HepG2 (cell line): ENCODE results near the gene PXMP2. TPM values are rescaled to one million over a fixed set of nuclear protein-coding genes. Genes with fewer than 3 reads are reported as not detected.

Source experiments
- CSRNP1 ChIP-seq: sonication (generic); formaldehyde crosslinking; IDR thresholded peaks from 2 replicates; pipeline ENCODE4 v1.8.1; 2023; ENCODE audit warnings: mild to moderate bottlenecking, missing genetic modification reagents
- HDAC2 ChIP-seq: sonication (generic); formaldehyde crosslinking; IDR thresholded peaks from 2 replicates; pipeline ENCODE4 v1.4.0; 2020; ENCODE audit warnings: missing genetic modification reagents
- HNF1B ChIP-seq: sonication (generic); formaldehyde crosslinking; IDR thresholded peaks from 2 replicates; pipeline ENCODE4 v1.5.1; 2020; ENCODE audit warnings: mild to moderate bottlenecking, moderate library complexity, missing genetic modification reagents
- LCORL ChIP-seq, 2 experiments: fragments of 450-650 bp in 1 of 2; sonication (generic) in 1 of 2; formaldehyde crosslinking in 1 of 2; IDR thresholded peaks; 2 replicates each; pipeline versions ENCODE4 v1.5.0 to v1.6.1; 2017 to 2020; ENCODE audit warnings: antibody characterized with exemption in 1 of 2, missing genetic modification reagents in 1 of 2
- RFXAP ChIP-seq: sonication (generic); formaldehyde crosslinking; IDR thresholded peaks from 2 replicates; pipeline ENCODE4 v1.4.0; 2020; ENCODE audit warnings: missing genetic modification reagents, borderline replicate concordance
- TEAD3 ChIP-seq: optimal IDR thresholded peaks from 2 replicates; pipeline ENCODE3; 2016; ENCODE audit warnings: borderline replicate concordance
- THAP9 ChIP-seq: sonication (generic); formaldehyde crosslinking; IDR thresholded peaks from 2 replicates; pipeline ENCODE4; 2020; ENCODE audit warnings: missing genetic modification reagents, mild to moderate bottlenecking, borderline replicate concordance
- UBTF ChIP-seq: sonication (generic); formaldehyde crosslinking; IDR thresholded peaks from 2 replicates; pipeline ENCODE4 v1.4.0; 2020; ENCODE audit warnings: mild to moderate bottlenecking, missing genetic modification reagents
- ZNF121 ChIP-seq: sonication (generic); formaldehyde crosslinking; IDR thresholded peaks from 2 replicates; pipeline ENCODE4 v1.5.0; 2020; ENCODE audit warnings: mild to moderate bottlenecking, missing genetic modification reagents
- ZNF20 ChIP-seq: sonication (generic); formaldehyde crosslinking; IDR thresholded peaks from 2 replicates; pipeline ENCODE4 v1.4.0; 2020; ENCODE audit warnings: mild to moderate bottlenecking, moderate library complexity, missing genetic modification reagents
- ZNF292 ChIP-seq: sonication (generic); formaldehyde crosslinking; IDR thresholded peaks from 2 replicates; pipeline ENCODE4 v1.8.1; 2022; ENCODE audit warnings: mild to moderate bottlenecking, low read depth, missing genetic modification reagents, borderline replicate concordance
- ZNF350 ChIP-seq: sonication (generic); formaldehyde crosslinking; IDR thresholded peaks from 2 replicates; pipeline ENCODE4 v1.4.0; 2020; ENCODE audit warnings: mild to moderate bottlenecking, low read depth, missing genetic modification reagents, borderline replicate concordance
- ZNF496 ChIP-seq: sonication (generic); formaldehyde crosslinking; IDR thresholded peaks from 2 replicates; pipeline ENCODE4 v1.8.1; 2023; ENCODE audit warnings: mild to moderate bottlenecking, moderate library complexity, missing genetic modification reagents; ENCODE audit not compliant: insufficient replicate concordance
- ZNF547 ChIP-seq: sonication (generic); formaldehyde crosslinking; IDR thresholded peaks from 2 replicates; pipeline ENCODE4 v1.5.1; 2020; ENCODE audit warnings: mild to moderate bottlenecking, missing genetic modification reagents
- ZNF598 ChIP-seq: sonication (generic); formaldehyde crosslinking; IDR thresholded peaks from 2 replicates; pipeline ENCODE4 v1.5.1; 2020; ENCODE audit warnings: mild to moderate bottlenecking, missing genetic modification reagents, borderline replicate concordance
- ZNF605 ChIP-seq: sonication (generic); formaldehyde crosslinking; IDR thresholded peaks from 2 replicates; pipeline ENCODE4 v1.8.0; 2022; ENCODE audit warnings: mild to moderate bottlenecking, missing genetic modification reagents
- ZNF704 ChIP-seq: sonication (generic); formaldehyde crosslinking; IDR thresholded peaks from 2 replicates; pipeline ENCODE4 v1.8.1; 2023; ENCODE audit warnings: mild to moderate bottlenecking, inconsistent platforms, moderate library complexity, missing genetic modification reagents, borderline replicate concordance
- ZNF773 ChIP-seq: sonication (generic); formaldehyde crosslinking; IDR thresholded peaks from 2 replicates; pipeline ENCODE4 v1.4.0; 2020; ENCODE audit warnings: missing genetic modification reagents, borderline replicate concordance
- polyA plus RNA-seq, 8 experiments: library from polyadenylated mRNA; depleted of rRNA in 3 of 8; stranded (reverse) in 7 of 8; unstranded in 1 of 8; fragments of >200 nt; fragmentation: Illumina TruSeq in 4 of 8; extraction: Trizol in 4 of 8; gene quantifications; 2 replicates each; pipeline versions ENCODE4 v1.2.1 to v1.2.3, GENCODE V29; 2011 to 2016; ENCODE audit warnings: low read depth in 4 of 8, missing spikeins in 1 of 8, mixed read lengths in 1 of 8; ENCODE audit not compliant: insufficient read depth in 1 of 8
- total RNA-seq, 5 experiments: library from RNA; depleted of rRNA; stranded (reverse); fragments of >200 nt; fragmentation: Illumina TruSeq; extraction: Trizol; gene quantifications; 2 replicates each; pipeline ENCODE4 v1.2.3, GENCODE V29; 2016; ENCODE audit warnings: low read depth in 1 of 5

PXMP2 gene
- total and polyA plus RNA-seq, 2 of the 13 experiments (the other 11 are each of a cell fraction or from before 2014, with no cell fraction given), result 25.5 to 42.9 TPM

GRCh38 chr12:132710043-132710404 is 22.6 kb downstream of the PXMP2 start (continued):
- TF ChIP-seq ZNF704 (CRISPR knock-in tag) (no peak), ZNF598 (peak; percentile 14; the same call in 1 of the 2 replicates), TEAD3 (CRISPR knock-in tag) (peak; percentile 4), HDAC2 (CRISPR knock-in tag) (no peak), ZNF605 (CRISPR knock-in tag) (peak; percentile 59; the same call in 1 of the 2 replicates), ZNF121 (CRISPR knock-in tag) (peak; percentile 12; the same call in 1 of the 2 replicates), RFXAP (CRISPR knock-in tag) (0 out of 2 replicates have a peak, but pooled peaks have one; percentile 4), LCORL (IDR thresholded peaks at IDR 0.05) (no peak), LCORL (CRISPR knock-in tag; IDR thresholded peaks at IDR 0.05) (peak; percentile 19; the same call in 1 of the 2 replicates), HNF1B (CRISPR knock-in tag) (no peak), ZNF496 (CRISPR knock-in tag) (no peak), ZNF350 (peak; percentile 65; the same call in 1 of the 2 replicates), UBTF (CRISPR knock-in tag) (peak; percentile 51; the same call in 1 of the 2 replicates), ZNF547 (CRISPR knock-in tag) (peak; percentile 9; the same call in 1 of the 2 replicates), ZNF292 (peak; percentile 61), ZNF20 (CRISPR knock-in tag) (0 out of 2 replicates have a peak, but pooled peaks have one; percentile 79), ZNF773 (CRISPR knock-in tag) (no peak), CSRNP1 (0 out of 2 replicates have a peak, but pooled peaks have one; percentile 22), THAP9 (CRISPR knock-in tag) (peak; percentile 32; the same call in 1 of the 2 replicates)
- TF ChIP-seq, all 625 proteins: peak for 19
